GM21786 (cell line): ENCODE results near the gene NKAIN2.

Experiments used
- ATAC-seq: cut with Tn5 transposase; IDR thresholded peaks from one replicate; pipeline ENCODE4 v1.9.1; 2021; ENCODE audit not compliant: unreplicated experiment

The NKAIN2 gene

GRCh38 chr6:124738482-124738881 lies 934.8 kb downstream of the NKAIN2 start:
- no peak for ATAC-seq

- no peak for ATAC-seq
These were observed 937.7 kb downstream of the NKAIN2 start for GRCh38 chr6:124741341-124741740.

- ATAC-seq: no peak
These were observed 939.3 kb downstream of the NKAIN2 start for GRCh38 chr6:124742971-124743370.

- no peak for ATAC-seq
These were observed 939.8 kb downstream of the NKAIN2 start for GRCh38 chr6:124743420-124743819.

GRCh38 chr6:124747349-124747748 lies 943.7 kb downstream of the NKAIN2 start:
- ATAC-seq: no peak

- no peak for ATAC-seq
These were observed 945.1 kb downstream of the NKAIN2 start for GRCh38 chr6:124748778-124749177.

- ATAC-seq: no peak
These were observed 949.3 kb downstream of the NKAIN2 start for GRCh38 chr6:124753001-124753400.

GRCh38 chr6:124753562-124754105 lies 950.0 kb downstream of the NKAIN2 start:
- no peak for ATAC-seq

GRCh38 chr6:124755321-124755720 lies 951.7 kb downstream of the NKAIN2 start:
- ATAC-seq: no peak

GRCh38 chr6:124757560-124757959 lies 953.9 kb downstream of the NKAIN2 start:
- ATAC-seq: no peak

GRCh38 chr6:124758663-124759062 lies 955.0 kb downstream of the NKAIN2 start:
- ATAC-seq: no peak

GRCh38 chr6:124765280-124765679 lies 961.6 kb downstream of the NKAIN2 start:
- no peak for ATAC-seq

- ATAC-seq: no peak
These were observed 964.6 kb downstream of the NKAIN2 start for GRCh38 chr6:124768224-124768623.

- ATAC-seq: no peak
These were observed 966.3 kb downstream of the NKAIN2 start for GRCh38 chr6:124769811-124770544.

GRCh38 chr6:124770784-124771183 lies 967.1 kb downstream of the NKAIN2 start:
- ATAC-seq: no peak

- no peak for ATAC-seq
These were observed 969.2 kb downstream of the NKAIN2 start for GRCh38 chr6:124772733-124773319.

GRCh38 chr6:124775121-124775520 lies 971.5 kb downstream of the NKAIN2 start:
- no peak for ATAC-seq

- ATAC-seq: no peak
These were observed 974.2 kb downstream of the NKAIN2 start for GRCh38 chr6:124777863-124778262.

GRCh38 chr6:124780623-124781022 lies 977.0 kb downstream of the NKAIN2 start:
- ATAC-seq: no peak

GRCh38 chr6:124783344-124783743 lies 979.7 kb downstream of the NKAIN2 start:
- no peak for ATAC-seq

- no peak for ATAC-seq
These were observed 987.5 kb downstream of the NKAIN2 start for GRCh38 chr6:124791156-124791555.

GRCh38 chr6:124792386-124792785 lies 988.7 kb downstream of the NKAIN2 start:
- ATAC-seq: no peak
